Measurements from ENCODE around the gene FZD8.

- no peak for TF ChIP-seq EZH2 (IDR thresholded peaks at IDR 0.05; ENCODE audit: insufficient read depth, poor library complexity, severe bottlenecking)
- no peak for TF ChIP-seq EZH2phosphoT487 (IDR thresholded peaks at IDR 0.05; ENCODE audit: insufficient read depth, low read depth)
Observed at GRCh38 chr10:35690534-35690933, 48.4 kb upstream of the FZD8 start.

Data from GM23248 (cell line).